ENCODE measurements around the gene CNMD.
"Not testable (repeated sequence)": the region's sequence is repeated elsewhere in the genome, so short reads cannot be mapped to it uniquely, and the experiment has no call there.

CNMD gene

GRCh38 chr13:52696566-52696965, 43.1 kb downstream of the CNMD start:
- no peak for TF ChIP-seq CTCF (conservative IDR thresholded peaks at IDR 0.05; ENCODE audit: low read depth, low read length)
- DNase-seq (ENCODE audit: low read depth), result no peak
- H3K4me3 ChIP-seq (ENCODE audit: low read depth, low read length), result no peak overlapping the region

GRCh38 chr13:52695856-52696255, 43.8 kb downstream of the CNMD start:
- TF ChIP-seq CTCF (conservative IDR thresholded peaks at IDR 0.05; ENCODE audit: low read depth, low read length), result no peak
- DNase-seq (ENCODE audit: low read depth), result peak; percentile 75
- no peak overlapping the region for H3K4me3 ChIP-seq (ENCODE audit: low read depth, low read length)

- H3K4me3 ChIP-seq (ENCODE audit: low read depth, low read length), result no peak overlapping the region
- DNase-seq (ENCODE audit: low read depth), result peak; percentile 57
- no peak for TF ChIP-seq CTCF (conservative IDR thresholded peaks at IDR 0.05; ENCODE audit: low read depth, low read length)
These were observed 53.2 kb downstream of the CNMD start for GRCh38 chr13:52686376-52686775.

GRCh38 chr13:52685806-52686205, 53.8 kb downstream of the CNMD start:
- H3K4me3 ChIP-seq (ENCODE audit: low read depth, low read length), result not testable (repeated sequence)
- DNase-seq (ENCODE audit: low read depth), result peak; percentile 20

- DNase-seq (ENCODE audit: low read depth), result no peak
- TF ChIP-seq CTCF (conservative IDR thresholded peaks at IDR 0.05; ENCODE audit: low read depth, low read length), result no peak
These were observed 61.8 kb downstream of the CNMD start for GRCh38 chr13:52677823-52678222.

GRCh38 chr13:52673465-52673864, 66.2 kb downstream of the CNMD start:
- no peak for DNase-seq (ENCODE audit: low read depth)
- H3K4me3 ChIP-seq (ENCODE audit: low read depth, low read length), result no peak overlapping the region
- TF ChIP-seq CTCF (conservative IDR thresholded peaks at IDR 0.05; ENCODE audit: low read depth, low read length), result no peak

More at GRCh38 chr13:52677823-52678222, 61.8 kb downstream of the CNMD start:
- H3K4me3 ChIP-seq (ENCODE audit: low read depth, low read length), result no peak overlapping the region

- no peak overlapping the region for H3K4me3 ChIP-seq (ENCODE audit: low read depth, low read length)
- TF ChIP-seq CTCF (conservative IDR thresholded peaks at IDR 0.05; ENCODE audit: low read depth, low read length), result no peak
- no peak for DNase-seq (ENCODE audit: low read depth)
These were observed 68.9 kb downstream of the CNMD start for GRCh38 chr13:52670726-52671125.

GRCh38 chr13:52669677-52670076, 69.9 kb downstream of the CNMD start:
- TF ChIP-seq CTCF (conservative IDR thresholded peaks at IDR 0.05; ENCODE audit: low read depth, low read length), result peak; percentile 11
- H3K4me3 ChIP-seq (ENCODE audit: low read depth, low read length), result no peak overlapping the region
- no peak for DNase-seq (ENCODE audit: low read depth)
